Fibroblast of pulmonary artery (primary cell): Measurements from ENCODE around the gene PLXDC2.
"Not testable (repeated sequence)": the region's sequence is repeated elsewhere in the genome, so short reads cannot be mapped to it uniquely, and the experiment has no call there.

Experiments
- DNase-seq: peaks from one replicate; pipeline ENCODE4 v3.0.0-alpha.2; 2010; ENCODE audit warnings: low read depth
- H3K4me3 ChIP-seq: replicated peaks from 2 replicates; pipeline ENCODE4 v1.5.1; 2011; ENCODE audit warnings: low read depth, mild to moderate bottlenecking, control low read depth, low read length, moderate library complexity
- CTCF ChIP-seq: IDR thresholded peaks from 2 replicates; pipeline ENCODE4 v1.5.1; 2011; ENCODE audit warnings: mild to moderate bottlenecking, control low read depth, low read length, inconsistent platforms; ENCODE audit errors: missing control alignments

Gene PLXDC2

GRCh38 chr10:20202337-20202736, 386.1 kb downstream of the PLXDC2 start:
- no peak for DNase-seq
- H3K4me3 ChIP-seq: no peak overlapping the region
- no peak for TF ChIP-seq CTCF

GRCh38 chr10:20207653-20208052, 391.4 kb downstream of the PLXDC2 start:
- no peak overlapping the region for H3K4me3 ChIP-seq
- DNase-seq: no peak
- TF ChIP-seq CTCF: no peak

DNA sequence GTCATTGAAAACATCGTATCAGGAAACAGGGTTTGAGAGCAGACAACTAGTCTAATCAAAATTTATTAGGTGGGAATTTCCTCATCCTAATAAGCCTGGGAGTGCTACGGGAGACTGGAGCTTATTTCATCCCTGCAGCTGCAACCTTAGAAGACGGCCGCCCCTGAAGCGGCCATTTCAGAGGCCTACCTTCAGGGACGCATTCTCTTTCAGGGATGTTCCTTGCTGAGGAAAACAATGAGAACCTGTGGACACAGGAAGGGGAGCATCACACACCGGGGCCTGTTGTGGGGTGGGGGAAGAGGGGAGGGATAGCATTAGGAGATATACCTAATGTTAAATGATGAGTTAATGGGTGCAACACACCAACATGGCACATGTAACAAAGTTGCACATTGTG, 392.9 kb downstream of the PLXDC2 start:
- not testable (repeated sequence) for DNase-seq, H3K4me3 ChIP-seq

DNA sequence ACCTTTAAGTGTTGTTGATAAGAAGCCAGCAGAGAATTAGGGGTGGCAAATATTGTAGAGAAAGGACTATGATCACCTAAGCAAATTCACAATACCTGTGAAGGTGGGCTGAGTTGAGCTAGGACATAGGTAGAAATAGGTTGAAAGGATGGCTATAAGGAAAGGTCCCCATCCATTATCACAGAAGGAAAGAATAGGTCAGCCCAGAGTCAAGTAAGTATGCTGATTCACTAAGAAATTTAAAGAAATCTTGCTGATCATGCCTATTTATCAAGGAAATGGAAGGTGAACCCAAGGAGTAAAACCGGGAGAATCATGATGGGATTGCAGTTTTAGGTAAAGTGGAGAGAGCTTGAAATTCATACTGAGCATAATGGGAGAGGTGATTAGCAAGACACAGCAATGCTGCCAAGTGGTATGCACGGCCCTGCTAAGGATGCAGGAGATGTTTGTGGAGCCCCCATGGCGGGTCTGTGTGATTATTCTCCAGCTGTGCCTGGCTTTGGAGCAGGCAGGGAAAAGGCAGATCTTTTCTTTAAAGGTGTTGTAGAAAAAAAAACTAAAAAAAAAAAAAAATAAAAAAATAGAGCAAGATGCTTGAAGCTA, 399.4 kb downstream of the PLXDC2 start:
- no peak for DNase-seq
- TF ChIP-seq CTCF: no peak
- no peak overlapping the region for H3K4me3 ChIP-seq

DNA sequence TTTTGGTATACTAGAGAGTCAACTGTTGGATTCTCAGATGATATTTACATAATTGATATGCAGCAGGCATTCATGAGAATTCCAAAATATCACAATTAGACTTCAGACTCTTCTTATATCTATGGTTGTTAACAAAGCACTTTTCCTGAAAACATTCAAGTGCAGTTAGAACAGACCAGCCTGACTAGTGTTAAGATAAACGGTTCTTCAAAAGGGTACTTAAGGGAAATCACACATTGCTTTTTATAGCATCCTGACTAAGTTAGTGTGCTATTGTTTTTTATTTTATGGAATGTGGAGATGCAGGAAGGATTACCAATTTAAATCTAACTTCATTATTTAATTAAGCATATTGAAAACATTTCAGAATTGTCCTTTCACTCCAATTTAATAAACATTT, 405.1 kb downstream of the PLXDC2 start:
- H3K4me3 ChIP-seq: no peak overlapping the region
- TF ChIP-seq CTCF: no peak
- DNase-seq: no peak

GRCh38 chr10:20228729-20229128, 412.5 kb downstream of the PLXDC2 start:
- DNase-seq: no peak
- no peak for TF ChIP-seq CTCF

GRCh38 chr10:20232079-20232705, 416.0 kb downstream of the PLXDC2 start:
- TF ChIP-seq CTCF: no peak
- no peak for DNase-seq

More at GRCh38 chr10:20228729-20229128, 412.5 kb downstream of the PLXDC2 start:
- no peak overlapping the region for H3K4me3 ChIP-seq

More at GRCh38 chr10:20232079-20232705, 416.0 kb downstream of the PLXDC2 start:
- no peak overlapping the region for H3K4me3 ChIP-seq
